C4-2B (cell line): Measurements from ENCODE around the gene SHD.

ENCODE experiments used
- CTCF ChIP-seq: fragments of 450-650 bp; conservative IDR thresholded peaks from 2 replicates; pipeline ENCODE4 v1.5.1; 2017; ENCODE audit warnings: mild to moderate bottlenecking
- ZFX ChIP-seq: fragments of 450-650 bp; IDR thresholded peaks from 2 replicates; pipeline ENCODE4 v1.6.1; 2017

GRCh38 chr19:4267901-4268815, 10.9 kb upstream of the SHD start:
- no peak; the same call in none of the 2 replicates for TF ChIP-seq CTCF
- TF ChIP-seq ZFX: no peak
